PFSK-1 (cell line): ENCODE measurements around the gene VARS1.

Experiments used
- FOXP2 ChIP-seq: optimal IDR thresholded peaks from 2 replicates; pipeline ENCODE3; 2011; ENCODE audit warnings: borderline replicate concordance, control low read depth, inconsistent platforms; ENCODE audit not compliant: insufficient read depth; ENCODE audit errors: extremely low read length, extremely low read depth
- POLR2AphosphoS5 ChIP-seq: IDR thresholded peaks from 2 replicates; pipeline ENCODE4 v1.6.1; 2012; ENCODE audit warnings: low read depth, mild to moderate bottlenecking, control low read depth, low read length, moderate library complexity
- REST ChIP-seq, 2 experiments: IDR thresholded peaks; 2 replicates each; pipeline versions ENCODE4 v1.6.1 to v1.8.0; 2011 to 2012; ENCODE audit warnings: low read depth in 2 of 2, low read length in 2 of 2, control low read depth in 1 of 2, inconsistent platforms in 1 of 2, mild to moderate bottlenecking in 1 of 2, moderate library complexity in 1 of 2; ENCODE audit not compliant: insufficient read depth in 1 of 2
- SIN3A ChIP-seq: IDR thresholded peaks from 2 replicates; pipeline ENCODE4 v1.6.1; 2012; ENCODE audit warnings: mild to moderate bottlenecking, low read length, moderate library complexity, borderline replicate concordance; ENCODE audit not compliant: insufficient read depth
- TAF1 ChIP-seq: IDR thresholded peaks from 2 replicates; pipeline ENCODE4 v1.6.1; 2012; ENCODE audit warnings: low read length, control low read depth, borderline replicate concordance; ENCODE audit not compliant: insufficient read depth

Gene VARS1

GRCh38 chr6:31767096-31767645 is 28.4 kb downstream of the VARS1 start:
- TF ChIP-seq TAF1 (no peak), REST (IDR thresholded peaks at IDR 0.05; ENCODE audit: insufficient read depth in 1 of 2, low read depth in 2 of 2, low read length in 2 of 2) (no peak), SIN3A (no peak)

- no peak for TF ChIP-seq SIN3A
- no peak for TF ChIP-seq REST (IDR thresholded peaks at IDR 0.05; ENCODE audit: insufficient read depth in 1 of 2, low read depth in 2 of 2, low read length in 2 of 2)
- no peak for TF ChIP-seq POLR2AphosphoS5
- no peak for TF ChIP-seq TAF1
- TF ChIP-seq FOXP2, result no peak
Observed at GRCh38 chr6:31765910-31766794, 29.4 kb downstream of the VARS1 start.

GRCh38 chr6:31765559-31765909 is 30.0 kb downstream of the VARS1 start:
- TF ChIP-seq TAF1, result no peak
- no peak for TF ChIP-seq FOXP2
- TF ChIP-seq POLR2AphosphoS5, result no peak
- TF ChIP-seq SIN3A, result no peak
- no peak for TF ChIP-seq REST (IDR thresholded peaks at IDR 0.05; ENCODE audit: insufficient read depth in 1 of 2, low read depth in 2 of 2, low read length in 2 of 2)

GRCh38 chr6:31764198-31764597 is 31.4 kb downstream of the VARS1 start:
- TF ChIP-seq REST (IDR thresholded peaks at IDR 0.05; ENCODE audit: insufficient read depth in 1 of 2, low read depth in 2 of 2, low read length in 2 of 2) (no peak), FOXP2 (no peak), POLR2AphosphoS5 (no peak), TAF1 (no peak)

GRCh38 chr6:31763619-31763940 is 32.0 kb downstream of the VARS1 start:
- TF ChIP-seq REST (IDR thresholded peaks at IDR 0.05; ENCODE audit: insufficient read depth in 1 of 2, low read depth in 2 of 2, low read length in 2 of 2) (no peak), FOXP2 (no peak), POLR2AphosphoS5 (no peak), SIN3A (no peak)
